H9 (cell line): ENCODE measurements around the gene DMRTB1. TPM values are rescaled to one million over a fixed set of nuclear protein-coding genes. Genes with fewer than 3 reads are reported as not detected.

Experiments used
- DNase-seq: peaks from one replicate; pipeline ENCODE4 v3.0.0-alpha.2; 2017
- H2AFZ ChIP-seq: one replicate; pipeline ENCODE4 v1.6.1; 2013; ENCODE audit warnings: mild to moderate bottlenecking, low read length, control low read depth, moderate library complexity
- H2AK5ac ChIP-seq: 2 replicates; pipeline ENCODE4 v1.6.1; 2013; ENCODE audit warnings: low read length, control low read depth, mixed read lengths; ENCODE audit not compliant: insufficient read length
- H2BK120ac ChIP-seq: one replicate; pipeline ENCODE4 v1.6.1; 2013; ENCODE audit warnings: low read depth, mild to moderate bottlenecking, low read length, control low read depth, inconsistent platforms; ENCODE audit not compliant: poor library complexity, severe bottlenecking
- H2BK12ac ChIP-seq: 2 replicates; pipeline ENCODE4 v1.6.1; 2013; ENCODE audit warnings: low read length, control low read depth, mixed read lengths, low read depth; ENCODE audit not compliant: insufficient read length
- H2BK15ac ChIP-seq: 2 replicates; pipeline ENCODE4 v1.6.1; 2013; ENCODE audit warnings: low read depth, low read length, control low read depth
- H2BK20ac ChIP-seq: one replicate; pipeline ENCODE4 v1.6.1; 2013; ENCODE audit warnings: low read depth, mild to moderate bottlenecking, low read length, control low read depth, inconsistent platforms; ENCODE audit not compliant: poor library complexity, severe bottlenecking
- H2BK5ac ChIP-seq: 2 replicates; pipeline ENCODE4 v1.6.1; 2013; ENCODE audit warnings: low read length, control low read depth, mixed read lengths; ENCODE audit not compliant: insufficient read length
- H3K14ac ChIP-seq: 2 replicates; pipeline ENCODE4 v1.6.1; 2013; ENCODE audit warnings: low read length, control low read depth; ENCODE audit not compliant: insufficient read depth
- H3K18ac ChIP-seq: 2 replicates; pipeline ENCODE4 v1.6.1; 2013; ENCODE audit warnings: low read depth, mild to moderate bottlenecking, mixed read lengths, low read length, control low read depth; ENCODE audit not compliant: insufficient read length
- H3K23ac ChIP-seq: 2 replicates; pipeline ENCODE4 v1.6.1; 2013; ENCODE audit warnings: low read length, control low read depth, mixed read lengths, low read depth; ENCODE audit not compliant: insufficient read length
- H3K23me2 ChIP-seq: 2 replicates; pipeline ENCODE4 v1.6.1; 2013; ENCODE audit warnings: low read depth, mild to moderate bottlenecking, mixed read lengths, low read length, control low read depth; ENCODE audit not compliant: insufficient read length, poor library complexity, severe bottlenecking
- H3K27ac ChIP-seq: 2 replicates; pipeline ENCODE4 v1.5.1; 2013; ENCODE audit warnings: low read length, control low read depth, mixed read lengths, low read depth; ENCODE audit not compliant: insufficient read length
- H3K27me3 ChIP-seq: 2 replicates; pipeline ENCODE4 v1.6.1; 2013; ENCODE audit warnings: low read length, control low read depth, inconsistent platforms; ENCODE audit not compliant: insufficient read depth
- H3K4ac ChIP-seq: 2 replicates; pipeline ENCODE4 v1.6.1; 2013; ENCODE audit warnings: low read depth, mild to moderate bottlenecking, control low read depth, inconsistent platforms, low read length, moderate library complexity
- H3K4me1 ChIP-seq: 2 replicates; pipeline ENCODE4 v1.6.1; 2013; ENCODE audit warnings: low read length, control low read depth, inconsistent platforms; ENCODE audit not compliant: insufficient read depth
- H3K4me2 ChIP-seq: 2 replicates; pipeline ENCODE4 v1.6.1; 2013; ENCODE audit warnings: low read length, control low read depth, mixed read lengths; ENCODE audit not compliant: insufficient read length, insufficient read depth
- H3K56ac ChIP-seq: 2 replicates; pipeline ENCODE4 v1.6.1; 2013; ENCODE audit warnings: low read depth, mild to moderate bottlenecking, mixed read lengths, low read length, control low read depth; ENCODE audit not compliant: insufficient read length
- H3K79me1 ChIP-seq: 2 replicates; pipeline ENCODE4 v1.6.1; 2013; ENCODE audit warnings: low read depth, mild to moderate bottlenecking, moderate library complexity, low read length, control low read depth, inconsistent platforms; ENCODE audit not compliant: insufficient read depth, poor library complexity, severe bottlenecking
- H3K79me2 ChIP-seq: 2 replicates; pipeline ENCODE4 v1.6.1; 2013; ENCODE audit warnings: low read length, control low read depth, inconsistent platforms; ENCODE audit not compliant: insufficient read depth
- H3K9ac ChIP-seq: 2 replicates; pipeline ENCODE4 v1.6.1; 2013; ENCODE audit warnings: low read length, control low read depth, mixed read lengths; ENCODE audit not compliant: insufficient read length; ENCODE audit errors: extremely low read depth
- H3K9me3 ChIP-seq: one replicate; pipeline ENCODE4 v1.6.1; 2013; ENCODE audit warnings: low read depth, low read length, inconsistent platforms; ENCODE audit not compliant: control insufficient read depth
- H3T11ph ChIP-seq: one replicate; pipeline ENCODE4 v1.6.1; 2013; ENCODE audit warnings: mild to moderate bottlenecking, low read length, control low read depth, inconsistent platforms
- H4K20me1 ChIP-seq: one replicate; pipeline ENCODE4 v1.6.1; 2013; ENCODE audit not compliant: control insufficient read depth, insufficient read length, insufficient read depth
- H4K5ac ChIP-seq: 2 replicates; pipeline ENCODE4 v1.6.1; 2013; ENCODE audit warnings: low read depth, mild to moderate bottlenecking, mixed read lengths, low read length, control low read depth; ENCODE audit not compliant: insufficient read length
- H4K8ac ChIP-seq: replicated peaks from 2 replicates; pipeline ENCODE4 v1.6.1; 2013; ENCODE audit warnings: low read length, control low read depth, mixed read lengths, low read depth; ENCODE audit not compliant: insufficient read length
- H4K91ac ChIP-seq: 2 replicates; pipeline ENCODE4 v1.6.1; 2013; ENCODE audit warnings: low read depth, mild to moderate bottlenecking, moderate library complexity, mixed read lengths, low read length, control low read depth; ENCODE audit not compliant: insufficient read length
- H3K27ac Mint-ChIP-seq, 3 experiments: 2 replicates in 2 of 3; 3 replicates in 1 of 3; pipeline ENCODE4 v1.8.0; 2020 to 2021; ENCODE audit warnings: mixed read lengths in 3 of 3, mild to moderate bottlenecking in 1 of 3, moderate library complexity in 1 of 3
- H3K27me3 Mint-ChIP-seq: 2 replicates; pipeline ENCODE4 v1.8.0; 2021; ENCODE audit warnings: low read depth, mild to moderate bottlenecking, moderate library complexity, mixed read lengths
- H3K36me3 Mint-ChIP-seq, 3 experiments: 2 replicates in 2 of 3; 3 replicates in 1 of 3; pipeline ENCODE4 v1.8.0; 2020 to 2021; ENCODE audit warnings: low read depth in 3 of 3, mixed read lengths in 3 of 3; ENCODE audit not compliant: insufficient read depth in 1 of 3
- H3K4me1 Mint-ChIP-seq, 2 experiments: 2 replicates each; pipeline ENCODE4 v1.8.0; 2020; ENCODE audit warnings: mixed read lengths in 2 of 2
- H3K4me3 Mint-ChIP-seq, 2 experiments: 2 replicates in 1 of 2; 3 replicates in 1 of 2; pipeline ENCODE4 v1.8.0; 2020 to 2021; ENCODE audit warnings: mild to moderate bottlenecking in 2 of 2, mixed read lengths in 2 of 2, moderate library complexity in 1 of 2
- H3K9me3 Mint-ChIP-seq, 2 experiments: 2 replicates in 1 of 2; 3 replicates in 1 of 2; pipeline ENCODE4 v1.8.0; 2020; ENCODE audit warnings: mild to moderate bottlenecking in 2 of 2, mixed read lengths in 2 of 2, moderate library complexity in 1 of 2
- CTCF ChIP-seq: fragments of 200-600 bp; sonication (generic); conservative IDR thresholded peaks from 3 replicates; pipeline ENCODE4 v1.8.0; 2021; ENCODE audit warnings: antibody characterized with exemption, mild to moderate bottlenecking
- WGBS: extraction: QIAGEN DNeasy Blood & Tissue Kit; methylation state at CpG from one replicate; pipeline ENCODE4 v1.1.7; 2013; ENCODE audit warnings: missing lambda C conversion rate, low lambda C conversion rate, mixed read lengths; ENCODE audit not compliant: insufficient read length; ENCODE audit errors: extremely low coverage; 5-methylcytosine and 5-hydroxymethylcytosine counted together
- total RNA-seq: library from RNA; stranded (reverse); gene quantifications from 2 replicates; pipeline ENCODE4 v1.2.1, GENCODE V29; 2021

DMRTB1 gene
- total RNA-seq, 1 experiment from 2014 or later = not detected

DNA sequence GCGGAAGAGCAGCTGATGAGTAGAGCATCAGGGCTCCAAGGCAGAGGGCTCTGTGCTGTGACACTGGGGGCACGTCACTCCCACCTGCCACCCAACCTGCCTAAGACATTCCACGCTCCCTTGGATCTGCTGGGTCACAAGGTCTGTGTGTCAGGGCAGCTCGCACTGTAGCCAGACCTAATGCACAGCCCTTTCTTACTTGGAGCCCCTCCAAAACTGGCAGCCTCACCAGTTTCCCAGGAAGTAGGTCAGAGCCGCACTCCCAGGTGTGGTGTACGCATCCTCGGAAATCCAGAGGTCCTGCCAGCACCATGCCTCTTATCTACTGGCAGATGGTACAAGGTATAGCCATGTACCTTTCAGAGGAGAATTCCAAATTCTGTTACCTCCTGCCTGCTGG, 22.3 kb downstream of the DMRTB1 start:
- Mint-ChIP-seq H3K4me1 (peaks cover 8 to 14% of the 10 kb centered on the region in 2 experiments), H3K27ac (0 out of 7 replicates have a peak overlapping the region, but pooled peaks of 1 of the 3 experiments have one; percentile 27), H3K36me3 (no peaks in the 10 kb centered on the region), H3K9me3 (no peaks in the 10 kb centered on the region), H3K27me3 (peaks cover 23% of the 10 kb centered on the region), H3K4me3 (no peak overlapping the region)
- H3K27me3 ChIP-seq = peaks cover 4% of the 10 kb centered on the region; the same call in 1 of the 2 replicates
- H3K23me2 ChIP-seq = no peaks in the 10 kb centered on the region
- no peaks in the 10 kb centered on the region for H3K79me2 ChIP-seq
- H3K79me1 ChIP-seq = no peaks in the 10 kb centered on the region
- no peak overlapping the region for H2BK12ac ChIP-seq
- no peak overlapping the region for H3K23ac ChIP-seq
- no peak overlapping the region for H3K4me2 ChIP-seq
- no peak overlapping the region for H3K18ac ChIP-seq
- no peak overlapping the region for H3K27ac ChIP-seq
- no CpG with 5 or more reads among the region's 7 CpGs for WGBS
- H3K4ac ChIP-seq = no peak overlapping the region
- H3K14ac ChIP-seq = no peak overlapping the region; the same call in 1 of the 2 replicates
- no peak for TF ChIP-seq CTCF
- H2BK20ac ChIP-seq = no peak overlapping the region
- H2AFZ ChIP-seq = no peak overlapping the region
- no peak overlapping the region for H3K9ac ChIP-seq
- no peaks in the 10 kb centered on the region for H3K4me1 ChIP-seq
- H2BK5ac ChIP-seq = no peak overlapping the region
- H2AK5ac ChIP-seq = no peak overlapping the region
- H4K5ac ChIP-seq = no peak overlapping the region
- H4K20me1 ChIP-seq = no peaks in the 10 kb centered on the region
- H2BK120ac ChIP-seq = no peak overlapping the region
- no peak overlapping the region for H3K56ac ChIP-seq
- H3T11ph ChIP-seq = no peak overlapping the region
- no peaks in the 10 kb centered on the region for H3K9me3 ChIP-seq
- H4K91ac ChIP-seq = no peak overlapping the region
- H2BK15ac ChIP-seq = no peak overlapping the region
- peak; percentile 19 for DNase-seq
- H4K8ac ChIP-seq = no peak overlapping the region
